ENCODE data around the gene CNIH2.
"Not testable (repeated sequence)": the region's sequence is repeated elsewhere in the genome, so short reads cannot be mapped to it uniquely, and the experiment has no call there.

Gene CNIH2

DNA sequence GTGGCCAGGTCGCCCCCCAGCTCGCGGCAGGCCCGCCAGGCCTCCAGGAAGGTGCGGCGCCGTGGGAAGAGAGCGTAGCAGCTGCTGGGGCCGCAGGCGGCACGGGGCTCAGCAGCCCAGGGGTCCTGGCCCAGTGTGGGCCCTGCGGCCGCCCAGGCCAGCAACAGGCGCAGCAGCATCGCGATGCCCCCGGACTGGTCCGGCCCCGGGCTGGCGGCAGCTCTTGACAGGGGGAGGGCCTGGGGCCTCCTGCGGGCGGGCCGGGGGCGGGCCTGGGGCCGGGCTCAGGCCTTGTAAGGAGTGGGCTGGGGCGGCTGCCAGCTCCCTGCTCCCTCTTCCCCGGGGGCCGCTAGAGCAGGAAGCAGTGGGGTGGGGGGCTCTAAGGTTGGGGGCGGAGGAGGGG is 38.9 kb downstream of the CNIH2 start, which contains the start of gene CD248:
Gene CD248 (minus strand): TSS at position 196 of the 403 bp plus-strand sequence. CDS start 17 bp downstream, at position 179.
- DNase-seq: no peak

DNA sequence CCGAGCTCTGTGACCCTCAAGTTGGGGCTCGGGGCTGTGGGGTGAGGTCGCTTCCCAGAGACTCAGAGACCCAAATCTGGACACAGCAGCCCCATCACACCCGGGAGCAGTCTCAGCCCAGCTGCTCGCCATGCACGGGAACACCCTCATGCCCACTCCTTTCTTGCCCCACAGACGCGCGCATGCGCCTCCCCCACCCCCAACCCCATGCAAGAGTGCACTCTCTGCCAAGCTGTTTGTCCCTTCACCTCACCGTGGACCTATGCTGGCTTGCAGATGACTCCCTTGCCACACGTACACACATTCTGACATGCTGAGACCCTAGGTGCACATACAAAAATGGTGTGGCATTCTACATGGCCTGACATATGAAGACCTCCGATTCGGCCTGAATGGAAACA is 39.3 kb downstream of the CNIH2 start:
- DNase-seq: no peak

DNA sequence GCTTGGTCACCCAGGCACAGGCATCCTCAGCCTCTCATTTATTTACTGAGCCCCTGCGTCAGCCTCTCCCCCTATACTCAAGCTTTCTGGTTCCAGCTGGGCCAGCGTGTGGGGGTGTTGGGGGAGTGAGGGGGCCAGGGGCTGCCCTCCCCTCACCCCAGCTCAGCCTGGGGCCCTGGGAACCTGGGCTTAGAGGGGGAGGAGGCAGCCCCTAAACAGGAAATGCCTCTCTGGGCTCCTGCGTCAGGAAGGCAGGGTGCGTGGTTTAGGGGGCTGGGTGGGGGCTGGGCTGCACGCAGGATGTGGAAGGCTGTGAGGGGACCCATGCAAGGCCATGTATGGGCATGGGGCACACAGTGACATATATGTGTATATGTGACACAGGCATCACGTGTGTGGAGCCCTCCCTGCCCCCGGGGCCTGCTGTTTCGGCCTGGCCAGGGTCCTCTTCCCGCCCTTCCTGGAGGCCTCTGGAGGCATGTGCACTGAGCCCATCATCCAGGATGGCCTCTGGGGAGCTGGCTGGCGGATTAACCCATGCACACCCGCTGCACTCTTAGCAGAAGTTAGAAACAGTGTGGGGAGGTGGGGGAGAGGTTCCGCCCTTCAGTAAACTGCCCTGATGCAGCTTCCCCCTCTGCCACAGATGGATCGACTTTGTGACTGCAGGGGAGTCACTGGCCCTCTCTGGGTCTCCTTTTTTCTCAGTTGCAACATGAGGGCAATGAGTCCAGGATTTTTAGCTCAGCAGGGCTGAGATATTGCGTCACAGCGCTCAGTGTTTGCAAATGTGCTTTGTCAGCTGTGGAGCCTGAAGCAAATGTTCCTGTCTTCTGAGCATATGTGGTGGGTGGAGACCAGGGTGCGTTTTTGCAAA is 40.0 kb downstream of the CNIH2 start:
- DNase-seq: no peak

DNA sequence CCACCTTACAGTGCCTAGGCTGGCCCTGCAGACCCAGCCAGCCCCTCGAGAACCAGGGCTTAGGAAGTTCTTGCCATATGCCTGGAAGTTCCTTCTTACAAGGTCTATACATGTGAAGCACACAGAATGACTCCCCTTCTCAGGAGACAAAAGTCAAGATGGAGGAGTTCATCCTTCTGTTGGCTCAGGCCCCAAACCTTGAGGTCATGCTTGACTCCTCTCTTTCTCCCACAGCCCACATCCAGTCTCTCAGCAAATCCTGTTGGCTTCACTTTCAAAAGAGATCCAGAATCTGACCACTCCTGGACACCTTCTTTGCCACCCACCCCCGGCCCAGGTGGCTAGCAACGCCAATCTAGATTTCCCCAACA is 40.6 kb downstream of the CNIH2 start:
- no peak for DNase-seq

DNA sequence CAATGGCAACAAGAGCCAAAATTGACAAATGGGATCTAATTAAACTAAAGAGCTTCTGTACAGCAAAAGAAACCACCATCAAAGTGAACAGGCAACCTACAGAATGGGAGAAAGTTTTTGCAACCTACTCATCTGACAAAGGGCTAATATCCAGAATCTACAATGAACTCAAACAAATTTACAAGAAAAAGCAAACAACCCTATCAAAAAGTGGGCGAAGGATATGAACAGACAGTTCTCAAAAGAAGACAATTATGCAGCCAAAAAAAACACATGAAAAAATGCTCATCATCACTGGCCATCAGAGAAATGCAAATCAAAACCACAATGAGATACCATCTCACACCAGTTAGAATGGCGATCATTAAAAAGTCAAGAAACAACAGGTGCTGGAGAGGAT is 42.3 kb downstream of the CNIH2 start:
- DNase-seq: not testable (repeated sequence)

DNA sequence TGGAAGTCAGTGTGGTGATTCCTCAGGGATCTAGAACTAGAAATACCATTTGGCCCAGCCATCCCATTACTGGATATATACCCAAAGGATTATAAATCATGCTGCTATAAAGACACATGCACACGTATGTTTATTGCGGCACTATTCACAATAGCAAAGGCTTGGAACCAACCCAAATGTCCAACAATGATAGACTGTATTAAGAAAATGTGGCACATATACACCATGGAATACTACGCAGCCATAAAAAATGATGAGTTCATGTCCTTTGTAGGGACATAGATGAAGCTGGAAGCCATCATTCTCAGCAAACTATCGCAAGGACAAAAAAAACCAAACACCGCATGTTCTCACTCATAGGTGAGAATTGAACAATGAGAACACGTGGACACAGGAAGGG is 42.8 kb downstream of the CNIH2 start:
- not testable (repeated sequence) for DNase-seq

DNA sequence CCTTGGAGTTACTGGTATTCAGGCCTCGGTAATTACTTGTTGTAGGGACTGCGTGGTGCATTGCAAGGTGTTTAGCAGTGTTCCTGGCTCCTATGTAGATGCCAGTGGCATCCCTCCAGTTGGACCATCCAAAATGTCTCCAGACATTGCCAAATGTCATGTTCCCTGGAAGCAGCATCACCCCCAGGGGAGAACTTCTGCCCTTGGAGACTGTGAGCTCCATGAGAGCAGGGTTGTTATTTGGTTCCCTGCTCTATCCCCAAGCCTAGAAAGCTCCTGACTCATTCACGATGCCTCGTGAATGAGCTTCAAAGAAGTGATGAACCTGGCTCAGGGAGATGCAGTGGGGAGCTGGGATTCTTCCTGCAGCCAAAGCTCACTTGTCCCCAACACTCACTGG is 43.6 kb downstream of the CNIH2 start:
- DNase-seq: no peak

DNA sequence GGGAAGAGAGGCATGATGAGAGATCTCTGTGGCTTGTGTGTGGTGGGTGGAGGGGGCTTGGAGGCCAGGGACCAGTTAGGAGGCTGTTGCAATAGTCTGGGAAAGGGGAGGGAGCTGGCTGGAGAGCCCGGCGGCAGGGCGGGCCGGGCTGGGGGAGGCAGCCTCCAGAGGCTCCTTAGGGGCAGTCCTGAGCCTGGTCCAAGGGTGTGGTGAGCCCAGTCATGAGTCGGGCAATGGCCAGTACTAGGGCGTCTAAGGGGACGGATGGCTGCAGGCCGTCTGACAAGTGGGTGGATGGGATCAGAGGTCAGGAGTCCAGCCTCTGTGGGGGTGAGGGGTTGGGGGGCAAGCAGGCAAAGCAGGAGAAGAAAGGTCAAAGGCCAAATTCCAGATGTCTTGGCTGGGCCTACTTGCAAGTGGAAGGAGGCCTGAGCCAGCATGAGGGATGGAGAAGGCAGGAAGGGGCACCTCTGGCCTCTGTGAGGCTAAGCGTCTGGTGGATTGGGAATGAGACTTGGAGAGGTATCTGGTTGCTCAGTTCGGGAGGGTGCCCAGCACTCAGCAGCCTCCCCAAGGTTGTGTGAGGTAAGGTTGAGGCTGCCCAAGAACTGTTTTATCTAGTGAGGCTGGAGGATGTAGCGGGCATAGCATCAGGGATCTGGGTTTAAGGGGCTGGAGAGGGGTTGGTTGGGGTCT is 44.9 kb downstream of the CNIH2 start:
- no peak for DNase-seq

DNA sequence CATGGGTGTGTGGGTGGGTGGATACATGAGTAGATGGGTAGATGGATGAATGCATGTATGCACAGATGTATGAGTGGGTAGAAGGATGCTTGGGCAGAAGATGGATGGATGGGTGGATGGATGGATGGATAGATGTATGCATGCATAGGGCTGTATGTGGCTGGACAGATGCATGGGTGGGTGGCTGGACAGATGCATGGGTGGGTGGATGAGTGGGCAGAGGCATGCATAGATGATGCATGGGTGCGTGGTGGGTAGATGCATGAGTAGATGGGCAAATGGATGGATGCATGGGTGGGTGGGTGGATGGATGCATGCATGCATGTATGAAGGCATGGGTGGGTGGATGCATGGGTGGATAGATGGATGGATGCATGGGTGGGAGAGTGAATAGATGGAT is 45.7 kb downstream of the CNIH2 start:
- no peak for DNase-seq

DNA sequence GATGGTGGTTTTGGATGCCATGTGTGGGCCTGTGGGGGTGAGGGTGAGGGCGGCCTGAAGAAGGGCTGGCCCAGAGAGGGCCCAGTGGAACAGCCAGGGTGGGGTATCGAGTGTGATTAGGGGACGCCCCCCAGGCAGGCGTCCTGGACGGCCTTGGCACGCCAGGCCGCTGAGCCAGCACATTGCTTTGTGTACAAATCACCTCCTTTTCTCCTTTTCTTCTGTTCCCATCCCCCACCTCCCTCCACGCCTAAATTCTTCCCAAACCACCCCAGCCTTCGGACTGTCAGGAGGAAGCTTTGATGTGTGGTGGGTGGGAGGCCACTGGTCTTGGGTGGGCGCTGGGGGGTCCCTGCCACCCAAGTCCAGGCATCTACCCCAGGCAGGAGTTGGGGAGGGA is 46.7 kb downstream of the CNIH2 start:
- DNase-seq: no peak

DNA sequence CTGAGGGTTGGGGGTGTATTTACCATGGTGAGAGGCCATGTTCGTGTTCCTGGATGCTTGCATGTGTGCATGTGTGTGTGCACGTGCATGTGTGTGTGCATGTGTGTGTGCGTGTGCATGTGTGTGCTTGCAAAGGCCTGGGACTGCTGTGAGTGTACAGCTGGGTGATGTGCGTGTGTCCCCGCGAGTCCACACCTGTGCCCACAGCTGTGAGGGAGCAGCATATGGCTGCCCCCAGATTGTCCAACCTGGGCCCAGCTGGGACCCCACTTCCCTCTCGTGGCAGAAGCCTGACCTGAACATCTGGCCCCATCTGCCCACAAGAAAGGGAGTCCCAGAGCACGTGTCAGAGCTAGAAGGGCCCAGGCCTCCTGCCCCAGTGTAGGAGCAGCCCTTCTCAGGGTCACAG is 47.3 kb downstream of the CNIH2 start:
- DNase-seq: no peak

DNA sequence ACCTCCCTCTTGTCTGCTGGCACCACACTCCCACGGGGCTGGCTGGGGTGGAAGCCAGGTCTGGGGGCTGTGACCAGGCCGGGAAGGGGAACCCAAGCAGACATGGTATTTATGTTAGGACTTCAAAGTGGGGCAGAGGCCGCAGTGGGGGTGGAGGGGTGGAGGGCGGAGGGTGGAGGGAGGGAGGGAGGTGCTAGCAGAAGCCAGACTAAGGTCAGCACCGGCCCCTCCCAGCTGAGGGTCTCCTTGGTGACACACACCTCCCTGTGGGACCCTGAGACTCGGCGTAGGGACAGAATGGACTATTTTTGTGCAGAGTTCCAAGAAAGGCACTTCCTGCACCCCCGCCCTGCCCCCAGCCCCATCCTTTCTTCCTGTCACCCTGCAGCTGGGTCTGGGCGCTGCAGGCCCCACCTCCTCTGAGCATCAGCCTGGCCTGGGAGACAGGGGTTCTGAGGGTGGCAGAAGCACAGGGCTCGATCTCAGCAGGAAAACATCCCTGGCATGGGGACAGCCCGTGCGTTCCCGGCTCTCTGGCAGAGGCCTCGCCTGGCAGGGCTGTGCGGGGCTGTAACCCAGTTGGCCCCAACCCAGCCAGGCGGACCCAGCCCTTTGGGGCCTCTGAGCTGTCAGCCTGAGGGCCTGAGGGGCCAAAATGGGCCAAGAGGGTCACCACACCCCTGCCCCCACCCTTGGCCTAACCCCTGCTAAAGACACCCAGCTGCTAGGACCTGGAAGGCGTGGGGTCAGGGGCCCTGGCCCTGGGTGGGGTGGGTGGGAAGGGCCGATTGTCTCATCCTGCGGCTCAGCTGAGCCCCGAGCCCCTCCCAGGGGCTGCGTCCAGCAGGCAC is 48.5 kb downstream of the CNIH2 start:
- DNase-seq: no peak

DNA sequence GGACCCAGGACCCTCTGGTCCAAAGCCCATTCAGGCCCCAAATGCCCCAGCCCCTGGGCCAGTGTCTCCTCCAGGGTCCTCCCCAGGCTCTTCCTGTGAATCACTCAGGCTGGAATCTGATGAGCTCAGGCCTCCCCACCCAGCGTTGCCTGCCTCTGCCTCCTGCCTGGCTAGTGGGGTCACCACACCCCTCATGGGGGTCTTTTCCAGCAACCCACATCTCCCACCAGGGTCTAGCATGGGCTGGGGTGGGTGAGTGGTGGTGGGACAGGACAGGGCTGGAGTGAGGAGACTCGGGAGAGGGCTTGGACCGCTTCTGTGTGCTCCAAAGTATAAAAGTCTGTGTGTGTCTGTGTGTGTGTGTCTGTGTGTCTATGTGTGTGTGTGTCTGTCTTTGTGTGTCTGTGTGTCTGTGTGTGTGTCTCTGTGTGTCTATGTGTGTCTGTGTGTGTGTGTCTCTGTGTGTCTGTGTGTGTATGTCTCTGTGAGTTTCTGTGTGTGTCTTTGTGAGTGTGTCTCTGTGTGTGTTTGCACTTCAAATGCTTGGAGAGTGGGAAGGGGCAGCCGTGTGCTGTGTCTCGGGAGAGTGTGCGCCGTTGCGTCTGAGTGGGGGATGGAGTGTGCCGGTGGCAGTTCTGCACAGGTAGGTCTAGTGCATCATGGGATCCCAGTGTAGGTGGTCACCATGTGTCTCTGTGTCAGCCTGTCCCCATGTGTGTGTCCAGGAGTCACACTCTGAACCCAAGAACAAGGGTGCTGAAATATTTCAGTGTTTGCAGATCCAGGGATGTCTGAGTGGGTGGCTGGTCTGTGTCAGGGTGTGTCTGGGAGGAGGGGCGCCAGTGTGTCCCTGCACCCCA is 49.4 kb downstream of the CNIH2 start:
- DNase-seq: no peak

DNA sequence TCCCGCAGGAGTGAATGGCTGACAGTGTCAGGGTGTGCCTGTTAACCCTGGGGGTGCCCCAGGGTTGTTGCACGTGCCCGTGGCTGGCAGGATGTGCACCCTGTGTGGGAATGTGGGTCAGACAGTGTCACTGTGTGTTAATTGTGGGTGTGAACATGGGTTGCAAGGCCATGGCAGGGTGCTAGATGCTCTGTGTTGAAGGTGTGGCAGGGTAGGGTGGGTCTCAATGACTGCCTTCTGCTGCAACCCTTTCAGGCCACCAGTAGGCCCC is 50.0 kb downstream of the CNIH2 start:
- DNase-seq: no peak

DNA sequence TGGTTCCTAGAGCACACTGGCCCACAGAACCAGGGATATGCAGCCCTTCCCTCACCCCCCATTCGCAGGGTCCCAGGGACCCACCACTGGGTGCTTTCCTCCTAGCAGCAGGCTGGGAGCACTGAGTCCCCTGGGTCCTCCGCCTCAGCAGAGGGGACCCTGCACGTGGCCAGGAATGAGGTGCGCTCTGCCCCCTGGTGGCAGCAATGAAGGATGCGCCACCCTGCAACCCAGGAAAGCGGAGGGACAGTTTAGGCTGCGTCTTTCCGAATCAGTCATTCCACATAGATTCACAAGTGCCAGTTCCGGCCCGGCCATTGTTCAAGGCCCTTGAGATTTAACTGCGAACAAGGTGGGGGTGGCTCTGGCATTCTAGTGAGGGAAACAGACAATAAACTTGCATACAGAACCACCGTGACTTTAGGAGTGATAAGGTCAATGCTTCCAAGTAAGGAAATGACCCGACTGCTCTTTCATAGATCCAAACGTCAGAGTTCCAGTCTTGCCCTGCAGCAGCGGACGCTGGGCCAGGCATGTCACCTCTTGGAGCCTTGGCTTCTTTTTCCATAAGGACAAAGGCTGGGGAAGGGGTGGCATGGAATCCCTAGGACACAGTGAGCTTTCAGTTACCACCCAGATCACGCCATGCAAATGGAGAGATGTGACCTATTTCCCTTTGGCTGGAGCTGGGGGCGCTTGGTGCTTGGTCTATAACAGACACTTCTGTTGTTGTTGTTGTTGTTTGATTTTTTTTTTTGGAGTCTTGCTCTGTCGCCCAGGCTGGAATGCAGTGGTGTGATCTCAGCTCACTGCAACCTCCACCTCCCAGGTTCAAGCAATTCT is 50.5 kb downstream of the CNIH2 start:
- DNase-seq: peak; percentile 47

DNA sequence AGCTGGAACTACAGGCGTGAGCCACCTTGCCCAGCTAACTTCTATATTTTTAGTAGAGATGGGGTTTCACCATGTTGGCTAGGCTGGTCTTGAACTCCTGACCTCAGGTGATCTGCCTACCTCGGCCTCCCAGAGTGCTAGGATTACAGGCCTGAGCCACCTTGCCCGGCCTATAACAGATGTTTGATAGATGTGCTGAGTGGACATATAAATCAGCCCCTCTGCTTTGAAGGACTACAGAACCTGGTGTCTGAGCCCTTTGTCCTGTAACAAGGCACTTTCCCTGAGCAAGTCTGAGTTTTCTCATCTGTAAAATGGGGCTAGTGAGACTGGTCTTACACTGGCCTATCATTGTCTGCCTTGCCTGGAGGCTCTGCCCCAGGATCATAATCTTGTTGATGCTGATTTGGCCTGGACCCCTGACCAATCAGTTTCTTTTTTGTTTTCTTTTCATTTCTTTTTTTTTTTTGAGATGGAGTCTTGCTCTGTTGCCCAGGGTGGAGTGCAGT is 51.2 kb downstream of the CNIH2 start:
- no peak for DNase-seq

DNA sequence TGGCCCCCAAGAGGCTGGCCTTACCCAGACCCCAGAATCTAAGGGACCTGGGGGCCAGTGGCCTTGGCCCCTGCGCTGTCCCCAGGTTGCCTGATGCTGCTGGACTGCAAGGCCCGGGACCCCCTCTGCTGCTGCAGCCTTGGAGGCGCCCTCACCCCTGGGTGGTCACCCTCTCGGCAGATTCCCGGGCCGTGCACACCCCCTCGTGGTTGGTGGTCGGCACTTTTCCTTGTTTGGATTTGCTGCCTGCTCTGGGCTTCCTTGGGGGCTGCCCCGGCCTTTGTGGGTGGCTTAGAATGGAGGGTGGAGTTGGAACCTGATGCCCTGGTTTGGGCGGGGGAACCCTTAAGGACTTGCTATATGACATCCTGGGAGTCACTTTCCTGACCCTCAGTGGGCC is 53.0 kb downstream of the CNIH2 start:
- no peak for DNase-seq

DNA sequence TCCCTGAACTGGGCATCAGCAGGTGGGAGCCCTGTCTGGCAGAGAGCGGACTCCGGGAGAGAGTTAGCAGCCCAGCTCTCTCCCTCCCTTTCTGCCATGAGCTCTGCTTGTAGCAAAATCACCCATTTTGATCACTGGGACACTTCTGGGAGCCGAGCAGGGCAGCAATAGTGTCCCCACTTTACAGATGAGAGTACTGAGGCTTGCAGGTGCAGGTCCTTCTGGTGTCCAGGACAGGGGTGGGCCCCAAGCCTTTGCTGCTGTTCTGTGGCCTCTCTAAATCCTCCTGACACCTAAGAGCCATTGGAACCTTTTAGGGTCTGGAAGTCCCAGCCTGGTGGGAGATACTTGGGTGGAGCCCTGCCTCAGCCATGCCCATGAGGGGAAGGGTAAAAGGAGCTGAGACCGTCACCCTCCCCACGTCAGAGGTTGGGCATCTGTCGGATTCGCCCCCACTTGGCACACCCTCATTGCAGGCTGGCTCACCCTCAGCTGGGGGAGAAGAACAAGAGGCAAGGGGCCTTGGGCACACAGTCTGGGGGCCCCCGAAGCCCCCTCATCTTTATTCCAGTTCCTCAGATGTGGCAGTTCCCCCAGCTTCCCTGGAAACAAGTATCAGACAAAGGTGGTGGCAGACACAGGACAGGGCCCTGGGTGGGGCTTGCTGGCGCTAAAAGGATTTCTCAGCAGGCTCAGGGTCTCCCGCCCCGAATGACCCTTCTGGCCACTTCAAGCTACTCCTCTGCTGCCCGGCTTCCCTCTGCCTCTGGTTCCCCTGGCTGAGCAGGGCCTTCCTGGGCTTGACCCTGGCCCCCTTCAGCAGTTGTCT is 53.8 kb downstream of the CNIH2 start:
- no peak for DNase-seq

DNA sequence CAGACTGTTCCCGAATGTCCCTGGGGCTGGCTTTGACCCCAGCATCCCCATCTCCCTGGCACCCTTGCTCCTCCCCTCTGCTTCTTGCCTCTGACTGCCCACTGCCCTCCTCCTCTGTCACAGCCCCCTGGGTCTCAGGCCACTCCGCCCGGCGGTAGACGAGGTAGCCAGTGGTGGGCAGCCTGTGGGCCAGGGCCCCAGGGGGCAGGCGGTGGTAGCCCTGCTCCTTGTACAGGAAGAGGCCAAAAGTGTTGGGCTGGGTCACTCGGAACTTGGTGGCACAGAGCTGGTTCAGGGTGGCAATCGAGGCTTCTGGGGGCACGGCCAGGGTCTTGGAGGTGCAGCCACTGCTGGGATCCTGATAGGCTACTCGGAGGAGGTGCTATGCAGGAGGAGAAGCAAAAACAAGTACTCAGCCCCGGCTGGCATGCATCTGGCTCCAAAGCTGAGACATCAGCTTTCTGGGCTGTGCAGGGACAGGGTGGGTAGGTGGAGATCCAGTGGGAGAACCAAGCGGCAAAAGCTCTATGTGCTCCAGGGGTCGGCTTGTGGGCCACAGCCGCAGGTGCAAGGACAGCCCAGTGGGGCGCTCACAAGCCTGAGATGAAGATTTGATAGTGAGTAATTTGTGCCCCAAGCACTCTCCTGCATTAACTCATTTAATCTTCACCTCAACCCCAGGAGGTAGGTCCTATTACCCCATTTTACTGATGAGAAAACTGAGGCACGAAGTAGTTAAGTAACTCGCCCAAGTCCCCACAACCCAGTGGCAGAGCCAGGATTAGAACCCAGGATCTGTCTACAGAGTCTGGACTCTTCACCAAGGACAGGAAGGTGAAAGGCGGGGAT is 54.6 kb downstream of the CNIH2 start:
- DNase-seq: no peak

Measured in NCI-H2029 treated with DMSO at 0.1 percent for 48 hours (cell line).